GF-D8 (cell line): ENCODE measurements around the gene ACP6.

Experiments used
- DNase-seq: peaks from one replicate; lab custom pipeline; 2025; lab: John Stamatoyannopoulos, UW

ACP6 gene

GRCh38 chr1:147648933-147649332 is 21.4 kb downstream of the ACP6 start:
- DNase-seq = no peak

GRCh38 chr1:147647796-147648633 is 22.3 kb downstream of the ACP6 start:
- no peak for DNase-seq

- DNase-seq = no peak
These were observed 26.4 kb downstream of the ACP6 start for GRCh38 chr1:147643974-147644373.

GRCh38 chr1:147641695-147642592 is 28.4 kb downstream of the ACP6 start:
- no peak for DNase-seq

GRCh38 chr1:147641291-147641690 is 29.0 kb downstream of the ACP6 start:
- no peak for DNase-seq

- no peak for DNase-seq
These were observed 29.7 kb downstream of the ACP6 start for GRCh38 chr1:147640553-147641165.

- no peak for DNase-seq
These were observed 34.0 kb downstream of the ACP6 start for GRCh38 chr1:147636314-147636713.

- peak; percentile 64 for DNase-seq
These were observed 35.0 kb downstream of the ACP6 start for GRCh38 chr1:147635342-147635741.

- no peak for DNase-seq
These were observed 35.7 kb downstream of the ACP6 start for GRCh38 chr1:147634645-147635044.

- DNase-seq = no peak
These were observed 36.6 kb downstream of the ACP6 start for GRCh38 chr1:147633759-147634158.

GRCh38 chr1:147631839-147632238 is 38.5 kb downstream of the ACP6 start:
- DNase-seq = no peak

- no peak for DNase-seq
These were observed 39.9 kb downstream of the ACP6 start for GRCh38 chr1:147630447-147630846.

GRCh38 chr1:147630022-147630421 is 40.3 kb downstream of the ACP6 start:
- no peak for DNase-seq

- no peak for DNase-seq
These were observed 41.9 kb downstream of the ACP6 start for GRCh38 chr1:147628441-147628840.

GRCh38 chr1:147627435-147628110 is 42.8 kb downstream of the ACP6 start:
- DNase-seq = no peak

- no peak for DNase-seq
These were observed 43.6 kb downstream of the ACP6 start for GRCh38 chr1:147626739-147627138.

GRCh38 chr1:147626291-147626690 is 44.0 kb downstream of the ACP6 start:
- no peak for DNase-seq

GRCh38 chr1:147625362-147625995 is 44.8 kb downstream of the ACP6 start:
- DNase-seq = no peak

- DNase-seq = no peak
These were observed 45.8 kb downstream of the ACP6 start for GRCh38 chr1:147624529-147624928.

- DNase-seq = no peak
These were observed 46.3 kb downstream of the ACP6 start for GRCh38 chr1:147624011-147624410.

GRCh38 chr1:147622731-147623130 is 47.6 kb downstream of the ACP6 start:
- DNase-seq = no peak

- no peak for DNase-seq
These were observed 49.8 kb downstream of the ACP6 start for GRCh38 chr1:147620543-147620942.
